ENCODE data around the gene ERC2.

- no peak for TF ChIP-seq ZNF654 (tag by site-specific recombination; IDR thresholded peaks at IDR 0.05; ENCODE audit: low read depth)
- no peak for TF ChIP-seq CTCF (tag by site-specific recombination; IDR thresholded peaks at IDR 0.05)
- TF ChIP-seq ZNF830 (tag by site-specific recombination; IDR thresholded peaks at IDR 0.05; ENCODE audit: low read depth) = no peak
- TF ChIP-seq ZNF473 (tag by site-specific recombination; IDR thresholded peaks at IDR 0.05) = no peak
- TF ChIP-seq YY1 (tag by site-specific recombination; IDR thresholded peaks at IDR 0.05) = no peak
- TF ChIP-seq MYNN (tag by site-specific recombination; IDR thresholded peaks at IDR 0.05; ENCODE audit: borderline replicate concordance) = no peak
- TF ChIP-seq ZNF354C (tag by site-specific recombination; IDR thresholded peaks at IDR 0.05; ENCODE audit: borderline replicate concordance, low read depth) = no peak
- TF ChIP-seq REST (tag by site-specific recombination; IDR thresholded peaks at IDR 0.05) = no peak
- TF ChIP-seq KLF16 (tag by site-specific recombination; IDR thresholded peaks at IDR 0.05) = no peak
- TF ChIP-seq PRDM1 (tag by site-specific recombination; IDR thresholded peaks at IDR 0.05) = no peak
- no peak for TF ChIP-seq ZNF626 (tag by site-specific recombination; IDR thresholded peaks at IDR 0.05)
These were observed 994.0 kb downstream of the ERC2 start for GRCh38 chr3:55474213-55474632.

All from HEK293 (cell line).